CD14-positive monocyte (primary cell): ENCODE data around the gene MRPL21. TPM values are rescaled to one million over a fixed set of nuclear protein-coding genes. Genes with fewer than 3 reads are reported as not detected.
A peak's percentile ranks its signal among the peaks of the same experiment; 100 is the strongest.

ENCODE experiments used
- DNase-seq, 3 donors: peaks; one replicate each; pipeline ENCODE4 v3.0.0-alpha.2; 2011 to 2022
- H2AFZ ChIP-seq: 2 replicates; pipeline ENCODE4 v1.6.0; 2012; ENCODE audit warnings: mild to moderate bottlenecking, low read depth, low read length, inconsistent platforms; ENCODE audit not compliant: insufficient read depth, poor library complexity, severe bottlenecking
- H3K27ac ChIP-seq, 2 donors: 1 replicate in 1 of 2; 2 replicates in 1 of 2; pipeline ENCODE4 v1.5.1; 2012 to 2013; ENCODE audit warnings: low read length in 2 of 2, control low read depth in 1 of 2, inconsistent platforms in 1 of 2, low read depth in 1 of 2, mild to moderate bottlenecking in 1 of 2
- H3K27me3 ChIP-seq, 2 donors: one replicate each; pipeline versions ENCODE4 v1.6.0 to v1.6.1; 2011 to 2013; ENCODE audit warnings: low read length in 2 of 2; ENCODE audit not compliant: control insufficient read depth in 2 of 2, insufficient read depth in 2 of 2
- H3K36me3 ChIP-seq, 2 donors: replicated peaks in 1 of 2; 1 replicate in 1 of 2; 2 replicates in 1 of 2; pipeline versions ENCODE4 v1.5.1 to v1.6.1; 2012 to 2013; ENCODE audit warnings: low read length in 2 of 2, control low read depth in 1 of 2, inconsistent platforms in 1 of 2, mild to moderate bottlenecking in 1 of 2; ENCODE audit not compliant: insufficient read depth in 2 of 2, control insufficient read depth in 1 of 2
- H3K4me1 ChIP-seq, 2 donors: 1 replicate in 1 of 2; 2 replicates in 1 of 2; pipeline versions ENCODE4 v1.5.1 to v1.6.1; 2012 to 2013; ENCODE audit warnings: low read length in 2 of 2, control low read depth in 1 of 2, inconsistent platforms in 1 of 2, mild to moderate bottlenecking in 1 of 2, moderate library complexity in 1 of 2; ENCODE audit not compliant: insufficient read depth in 2 of 2, control insufficient read depth in 1 of 2
- H3K4me2 ChIP-seq: replicated peaks from 2 replicates; pipeline ENCODE3; 2012; ENCODE audit warnings: low read length, moderate library complexity, mild to moderate bottlenecking; ENCODE audit not compliant: poor library complexity, severe bottlenecking; ENCODE audit errors: extremely low read depth
- H3K4me3 ChIP-seq, 3 experiments: fragments of 200-600 bp in 1 of 3; sonication (generic) in 1 of 3; replicated peaks in 1 of 3; 1 replicate in 2 of 3; 2 replicates in 1 of 3; pipeline ENCODE4 v1.5.1; 2011 to 2013; ENCODE audit warnings: low read length in 3 of 3, mild to moderate bottlenecking in 3 of 3, control low read depth in 2 of 3, low read depth in 2 of 3, inconsistent platforms in 1 of 3, moderate library complexity in 1 of 3
- H3K79me2 ChIP-seq: 2 replicates; pipeline ENCODE4 v1.6.0; 2012; ENCODE audit warnings: mild to moderate bottlenecking, control low read depth, inconsistent platforms, low read length, moderate library complexity; ENCODE audit not compliant: insufficient read depth
- H3K9ac ChIP-seq: 2 replicates; pipeline ENCODE4 v1.6.0; 2017; ENCODE audit warnings: low read length, mild to moderate bottlenecking; ENCODE audit not compliant: insufficient read depth, poor library complexity, severe bottlenecking
- H3K9me3 ChIP-seq, 2 donors: replicated peaks in 1 of 2; 1 replicate in 1 of 2; 2 replicates in 1 of 2; pipeline versions ENCODE4 v1.5.1 to v1.6.1; 2012 to 2013; ENCODE audit warnings: low read length in 2 of 2, control low read depth in 1 of 2; ENCODE audit not compliant: control insufficient read depth in 1 of 2, insufficient read depth in 1 of 2
- H4K20me1 ChIP-seq: 2 replicates; pipeline ENCODE4 v1.6.0; 2012; ENCODE audit warnings: mild to moderate bottlenecking, low read length, control low read depth, moderate library complexity; ENCODE audit not compliant: insufficient read depth
- H3K27ac Mint-ChIP-seq, 7 donors: one replicate each; pipeline ENCODE4 v1.8.0; 2020; ENCODE audit warnings: mild to moderate bottlenecking in 7 of 7, mixed read lengths in 7 of 7, moderate library complexity in 6 of 7, inconsistent platforms in 2 of 7
- H3K27me3 Mint-ChIP-seq, 3 donors: one replicate each; pipeline ENCODE4 v1.8.0; 2021 to 2022; ENCODE audit warnings: low read depth in 3 of 3, mild to moderate bottlenecking in 3 of 3, mixed read lengths in 3 of 3, moderate library complexity in 3 of 3, inconsistent platforms in 1 of 3
- H3K36me3 Mint-ChIP-seq, 2 donors: one replicate each; pipeline ENCODE4 v1.8.0; 2020; ENCODE audit warnings: mixed read lengths in 2 of 2, inconsistent platforms in 1 of 2, mild to moderate bottlenecking in 1 of 2
- H3K4me1 Mint-ChIP-seq: one replicate; pipeline ENCODE4 v1.8.0; 2020; ENCODE audit warnings: mild to moderate bottlenecking, mixed read lengths
- H3K4me3 Mint-ChIP-seq, 2 donors: one replicate each; pipeline ENCODE4 v1.8.0; 2020; ENCODE audit warnings: mild to moderate bottlenecking in 2 of 2, mixed read lengths in 2 of 2, moderate library complexity in 1 of 2
- H3K9me3 Mint-ChIP-seq, 7 donors: one replicate each; pipeline ENCODE4 v1.8.0; 2020 to 2022; ENCODE audit warnings: mixed read lengths in 7 of 7, mild to moderate bottlenecking in 6 of 7, moderate library complexity in 6 of 7, inconsistent platforms in 2 of 7
- WGBS: methylation state at CpG from one replicate; pipeline ENCODE4 v1.1.5; 2013; ENCODE audit warnings: missing lambda C conversion rate; ENCODE audit not compliant: insufficient coverage; 5-methylcytosine and 5-hydroxymethylcytosine counted together
- intact Hi-C, 2 donors: fragments of 100-400 bp; cut with micrococcal nuclease; formaldehyde crosslinking; loops; one replicate each; pipeline versions ENCODE4 v1.15.0 to v1.15.1; 2023
- polyA plus RNA-seq, 3 donors: library from polyadenylated mRNA; depleted of rRNA in 1 of 3; unstranded in 2 of 3; stranded (reverse) in 1 of 3; fragments of 300-500 nt in 2 of 3; fragments of >200 nt in 1 of 3; fragmentation: Illumina TruSeq in 2 of 3; gene quantifications; 1 replicate in 2 of 3; 2 replicates in 1 of 3; pipeline ENCODE4 v1.2.3, GENCODE V29; 2012 to 2021
- TF ChIP-seq, protein P1 (sequence below): fragments of 200-600 bp; IDR thresholded peaks from one replicate; pipeline ENCODE4 v1.8.0; 2022; ENCODE audit warnings: antibody characterized with exemption, mild to moderate bottlenecking

Gene MRPL21
- polyA plus RNA-seq, 3 donors = 38.8 to 138 (median 104) TPM

DNA sequence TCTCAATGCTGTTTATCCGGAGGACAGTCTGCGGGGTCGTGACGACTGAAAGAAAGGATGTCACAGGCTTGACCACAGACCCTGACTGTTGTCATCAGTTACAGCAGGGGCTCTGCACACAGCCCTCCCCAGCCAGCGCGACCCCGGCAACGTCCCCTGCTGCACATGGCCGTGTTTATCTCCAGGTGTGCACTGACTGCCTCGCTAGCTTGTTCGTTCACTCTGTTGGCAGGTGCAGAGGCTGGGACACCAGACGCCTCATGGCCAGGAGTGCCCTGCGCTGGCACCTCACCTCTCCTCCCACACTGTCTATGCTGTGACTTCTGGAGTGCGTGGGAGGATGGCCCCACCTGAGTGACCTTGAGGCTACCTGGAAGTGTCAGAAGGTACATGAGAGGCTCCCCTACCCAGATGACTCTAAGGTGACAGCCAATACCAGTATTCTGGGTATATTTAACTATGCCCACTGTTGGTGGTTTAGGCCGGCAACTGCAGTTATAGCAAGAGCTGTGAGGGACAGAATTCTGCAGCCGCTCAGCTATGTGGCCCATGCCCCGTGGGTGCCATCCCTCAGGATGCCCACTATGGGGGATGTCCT lies 12.2 kb downstream of the MRPL21 start:
- H3K4me2 ChIP-seq = no peak overlapping the region
- H4K20me1 ChIP-seq = no peaks in the 10 kb centered on the region
- H3K9me3 ChIP-seq = no peaks in the 10 kb centered on the region
- peak overlapping the region in 1 of 7 donors; percentile 60 for H3K27ac Mint-ChIP-seq
- peaks cover 2% of the 10 kb centered on the region for H3K4me1 Mint-ChIP-seq
- 65% methylated on average over 15 of the region's 17 CpGs for WGBS
- H3K27me3 Mint-ChIP-seq = no peaks in the 10 kb centered on the region
- H3K9ac ChIP-seq = no peak overlapping the region
- no peak overlapping the region for H2AFZ ChIP-seq
- no peak overlapping the region for H3K27ac ChIP-seq
- H3K79me2 ChIP-seq = no peaks in the 10 kb centered on the region
- H3K36me3 Mint-ChIP-seq = peaks cover 56 to 67% of the 10 kb centered on the region in 2 donors
- no peaks in the 10 kb centered on the region for H3K4me1 ChIP-seq
- DNase-seq = no peak
- H3K27me3 ChIP-seq = no peaks in the 10 kb centered on the region
- intact Hi-C loops = no loop called here
- TF ChIP-seq, protein P1, sequence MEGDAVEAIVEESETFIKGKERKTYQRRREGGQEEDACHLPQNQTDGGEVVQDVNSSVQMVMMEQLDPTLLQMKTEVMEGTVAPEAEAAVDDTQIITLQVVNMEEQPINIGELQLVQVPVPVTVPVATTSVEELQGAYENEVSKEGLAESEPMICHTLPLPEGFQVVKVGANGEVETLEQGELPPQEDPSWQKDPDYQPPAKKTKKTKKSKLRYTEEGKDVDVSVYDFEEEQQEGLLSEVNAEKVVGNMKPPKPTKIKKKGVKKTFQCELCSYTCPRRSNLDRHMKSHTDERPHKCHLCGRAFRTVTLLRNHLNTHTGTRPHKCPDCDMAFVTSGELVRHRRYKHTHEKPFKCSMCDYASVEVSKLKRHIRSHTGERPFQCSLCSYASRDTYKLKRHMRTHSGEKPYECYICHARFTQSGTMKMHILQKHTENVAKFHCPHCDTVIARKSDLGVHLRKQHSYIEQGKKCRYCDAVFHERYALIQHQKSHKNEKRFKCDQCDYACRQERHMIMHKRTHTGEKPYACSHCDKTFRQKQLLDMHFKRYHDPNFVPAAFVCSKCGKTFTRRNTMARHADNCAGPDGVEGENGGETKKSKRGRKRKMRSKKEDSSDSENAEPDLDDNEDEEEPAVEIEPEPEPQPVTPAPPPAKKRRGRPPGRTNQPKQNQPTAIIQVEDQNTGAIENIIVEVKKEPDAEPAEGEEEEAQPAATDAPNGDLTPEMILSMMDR = no peak
- H3K4me3 ChIP-seq = no peak overlapping the region
- peaks cover 53 to 63% of the 10 kb centered on the region in 2 donors for H3K36me3 ChIP-seq
- H3K9me3 Mint-ChIP-seq = peaks cover 0 to 3% (median 0%) of the 10 kb centered on the region in 7 donors
- H3K4me3 Mint-ChIP-seq = no peak overlapping the region

DNA sequence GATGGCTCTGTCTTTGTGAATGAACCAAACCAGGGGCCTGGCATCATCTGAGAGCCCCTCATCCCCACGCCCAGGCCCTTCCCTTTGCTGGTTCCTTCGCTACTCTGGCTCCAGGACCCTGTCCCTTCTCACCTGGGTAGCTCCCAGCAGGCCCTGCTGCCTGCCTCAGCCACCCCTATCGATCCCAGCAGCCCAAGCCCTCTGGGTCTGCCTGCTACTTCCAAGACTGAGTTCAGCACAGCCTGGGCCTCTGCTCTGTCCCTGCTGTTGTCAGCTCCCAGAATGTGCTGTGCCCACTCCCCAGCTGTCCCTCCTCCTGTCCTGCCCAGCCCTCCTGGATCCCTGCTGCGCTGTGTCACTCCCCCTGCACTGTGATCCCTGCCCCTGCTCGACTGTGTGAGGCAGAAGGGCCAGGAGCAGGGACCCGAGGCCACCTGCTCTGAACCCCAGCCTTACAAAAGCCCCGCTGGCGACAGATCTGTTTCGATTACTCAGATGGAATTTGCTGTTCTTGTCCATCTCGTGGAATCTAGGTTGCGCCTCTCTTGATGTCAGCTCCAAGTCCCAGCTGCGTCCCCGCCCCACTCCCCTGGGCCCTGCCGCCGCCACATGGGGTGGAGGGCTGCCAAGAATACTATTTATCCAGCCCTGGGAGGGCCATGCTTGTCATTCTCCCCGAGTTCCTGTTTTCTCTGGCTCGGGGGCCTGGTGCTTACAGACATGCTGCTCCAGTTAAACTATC lies 13.0 kb downstream of the MRPL21 start:
- H2AFZ ChIP-seq = no peak overlapping the region
- H3K27ac ChIP-seq = no peak overlapping the region
- TF ChIP-seq, protein P1 = no peak
- no peaks in the 10 kb centered on the region for H3K27me3 Mint-ChIP-seq
- H3K9me3 Mint-ChIP-seq = peaks cover 0 to 3% (median 0%) of the 10 kb centered on the region in 7 donors
- peaks cover 2% of the 10 kb centered on the region for H3K4me1 Mint-ChIP-seq
- no peaks in the 10 kb centered on the region for H3K27me3 ChIP-seq
- no peak overlapping the region for H3K4me3 ChIP-seq
- peak overlapping the region in 3 of 7 donors; percentile 22 to 80 (median 36) for H3K27ac Mint-ChIP-seq
- no peak overlapping the region for H3K9ac ChIP-seq
- no peaks in the 10 kb centered on the region for H4K20me1 ChIP-seq
- no peak for DNase-seq
- peaks cover 49 to 59% of the 10 kb centered on the region in 2 donors for H3K36me3 Mint-ChIP-seq
- no peak overlapping the region for H3K4me3 Mint-ChIP-seq
- 67% methylated on average over 16 of the region's 17 CpGs for WGBS
- intact Hi-C loops = no loop called here
- H3K9me3 ChIP-seq = no peaks in the 10 kb centered on the region
- H3K79me2 ChIP-seq = no peaks in the 10 kb centered on the region
- H3K4me1 ChIP-seq = no peaks in the 10 kb centered on the region
- peaks cover 45 to 55% of the 10 kb centered on the region in 2 donors for H3K36me3 ChIP-seq
- H3K4me2 ChIP-seq = no peak overlapping the region
